Fibroblast of skin of right quadriceps (primary cell): ENCODE results near the gene TPSB2.

Source experiments
- DNase-seq: peaks from one replicate; pipeline ENCODE4 v3.0.0-alpha.2; 2013

The TPSB2 gene

GRCh38 chr16:1181404-1182315 lies 48.3 kb downstream of the TPSB2 start:
- no peak for DNase-seq

GRCh38 chr16:1180549-1181403 lies 49.2 kb downstream of the TPSB2 start:
- no peak for DNase-seq
